GM12801 (cell line): ENCODE data around the gene ATP6V0A4.

Experiments used
- CTCF ChIP-seq: IDR thresholded peaks from one replicate; pipeline ENCODE4 v1.5.1; 2011; ENCODE audit warnings: control low read depth; ENCODE audit not compliant: insufficient read length; ENCODE audit errors: extremely low read depth

ATP6V0A4 gene

DNA sequence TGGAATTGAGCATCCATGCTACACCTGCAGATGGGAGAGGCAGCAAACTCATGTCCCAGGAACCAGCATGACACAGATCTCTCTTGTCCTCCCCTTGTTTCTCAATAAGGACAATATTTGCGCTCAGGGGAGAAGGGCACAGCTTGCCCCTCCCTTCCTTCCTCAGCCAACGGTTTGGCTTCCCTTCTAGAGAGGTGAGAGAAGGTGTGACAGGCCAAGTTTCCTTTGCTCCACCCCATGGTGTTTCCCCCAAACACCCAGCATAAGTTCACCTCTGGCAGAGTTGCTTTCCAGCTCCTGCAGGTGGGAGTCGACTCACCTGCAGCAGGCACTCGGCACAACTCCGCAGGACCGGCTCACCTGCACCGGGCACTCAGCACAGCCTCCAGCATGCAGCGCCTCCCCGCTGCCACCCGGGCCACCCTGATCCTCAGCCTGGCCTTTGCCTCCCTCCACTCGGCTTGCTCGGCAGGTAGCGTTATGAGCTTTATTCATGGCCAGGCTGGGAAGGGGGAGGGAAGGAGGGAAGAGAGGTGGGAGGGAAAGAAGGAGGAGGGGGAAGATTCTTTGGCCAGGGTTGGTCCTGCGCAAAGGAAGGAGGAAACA lies at the start of gene ATP6V0A4, which contains the start of gene TMEM213:
TSS of gene ATP6V0A4 (minus strand) at position 482 of the 606 bp plus-strand sequence. CDS start 26,949 bp downstream, outside the sequence.
TSS of gene TMEM213 (plus strand) at position 280 of the 606 bp plus-strand sequence. CDS start at position 391, 111 bp downstream.
- no peak for TF ChIP-seq CTCF

- no peak for TF ChIP-seq CTCF
Measured at GRCh38 chr7:138845711-138846110, 47.7 kb upstream of the ATP6V0A4 start.

DNA sequence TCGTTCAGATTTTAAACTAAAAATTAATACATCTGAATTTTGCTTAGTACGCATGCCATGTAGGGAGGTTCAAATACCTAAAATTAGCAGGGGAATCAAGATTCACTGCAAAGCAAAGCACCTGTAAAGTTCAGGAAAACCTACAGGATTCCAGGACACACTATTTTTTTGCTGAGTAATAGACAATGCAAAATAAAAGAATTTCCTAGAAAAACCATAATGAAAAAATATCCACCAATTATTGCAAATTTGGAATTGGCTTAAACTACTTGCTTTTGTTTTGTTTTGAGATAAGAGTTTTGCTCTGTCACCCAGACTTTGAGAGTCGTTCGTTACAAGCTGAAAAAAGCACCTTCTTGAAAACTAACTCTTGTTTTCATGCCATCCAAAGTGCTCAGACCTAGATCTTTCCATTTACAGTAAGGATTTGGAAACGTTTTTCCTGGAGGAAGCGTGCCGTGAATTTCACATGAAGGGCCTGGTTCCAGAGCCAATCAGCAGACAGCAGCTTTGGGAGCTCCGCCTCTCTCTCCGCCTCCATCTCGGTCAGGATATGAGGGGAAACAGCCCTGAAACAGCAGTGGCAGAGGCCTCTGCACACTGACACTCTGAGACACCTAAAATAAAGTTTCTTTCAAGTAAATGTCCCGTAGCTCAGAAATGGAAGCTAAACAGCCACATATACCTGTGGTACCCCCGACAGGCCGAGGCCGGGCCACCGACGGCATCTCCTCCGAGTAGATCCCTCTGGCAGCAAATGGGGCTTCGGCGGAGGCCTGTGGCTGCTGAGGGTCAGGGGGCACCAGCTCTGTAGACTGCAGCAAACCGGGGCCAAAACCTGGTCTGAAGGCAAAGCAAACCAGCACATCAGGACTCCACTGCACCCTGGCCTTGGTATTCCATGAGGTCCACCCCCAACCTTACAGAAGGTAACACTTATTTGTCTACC lies 45.9 kb upstream of the ATP6V0A4 start:
- TF ChIP-seq CTCF: no peak

DNA sequence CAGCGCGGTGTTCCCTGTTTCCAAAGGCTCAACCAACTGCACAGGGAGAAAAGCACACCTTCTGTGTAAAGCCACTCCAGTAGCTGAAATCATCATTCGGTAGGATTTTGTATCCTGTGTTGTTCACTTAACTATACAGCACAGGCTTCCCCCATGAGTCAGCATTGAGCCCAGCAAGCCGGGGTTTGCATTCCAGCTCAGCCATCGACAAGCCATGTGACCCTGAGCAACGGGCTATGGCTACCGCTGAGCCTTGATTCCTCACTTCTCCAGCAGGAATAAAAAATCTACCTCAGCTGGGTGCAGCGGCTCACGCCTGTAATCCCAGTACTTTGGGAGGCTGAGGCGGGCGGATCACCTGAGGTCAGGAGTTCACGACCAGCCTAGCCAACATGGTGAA lies 44.1 kb upstream of the ATP6V0A4 start:
- TF ChIP-seq CTCF: no peak

DNA sequence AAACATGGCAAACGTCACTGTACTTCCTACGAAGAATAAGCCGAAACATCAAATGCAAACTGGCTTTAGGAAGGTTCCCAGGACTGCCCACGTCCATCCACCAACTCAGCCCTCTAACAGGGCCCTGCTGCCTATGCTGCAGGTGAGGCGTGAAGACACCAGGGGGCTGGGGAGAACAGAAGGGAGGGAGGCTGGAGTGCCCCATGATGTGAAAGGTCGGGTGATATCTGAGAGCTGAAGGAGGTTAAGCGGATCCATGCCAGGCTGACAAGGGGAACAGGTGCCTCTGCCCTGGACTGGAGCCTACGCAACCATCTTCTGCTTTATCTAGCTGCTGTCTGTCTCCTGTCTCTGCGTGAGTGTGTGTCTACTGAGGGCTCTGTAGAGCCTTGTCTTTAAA lies 40.2 kb upstream of the ATP6V0A4 start:
- TF ChIP-seq CTCF: no peak

DNA sequence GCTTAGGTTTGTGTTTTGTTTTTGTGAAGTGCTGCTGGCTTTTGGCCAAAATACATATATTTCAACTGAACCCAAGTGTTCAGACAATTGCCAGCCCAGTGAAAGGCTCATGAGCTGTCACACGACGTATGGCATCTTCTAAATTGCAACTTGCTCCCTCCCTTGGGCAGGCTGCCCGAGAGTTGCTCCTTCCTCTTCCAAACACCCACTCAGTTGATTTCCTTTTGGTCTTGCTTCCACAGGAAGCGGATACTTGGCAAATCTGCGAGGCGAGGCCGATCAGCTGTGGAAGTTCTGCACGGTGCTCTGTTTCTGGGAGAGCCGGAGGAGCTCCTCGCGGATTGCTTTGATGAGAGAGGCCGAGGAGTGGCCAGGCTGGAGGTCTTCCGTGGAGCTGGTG lies 39.6 kb upstream of the ATP6V0A4 start:
- TF ChIP-seq CTCF: no peak

GRCh38 chr7:138835087-138835486 lies 37.1 kb upstream of the ATP6V0A4 start:
- TF ChIP-seq CTCF: no peak
